HepG2 (cell line): Measurements from ENCODE around the gene LEMD2. TPM values are rescaled to one million over a fixed set of nuclear protein-coding genes. Genes with fewer than 3 reads are reported as not detected.

ENCODE experiments used
- GATAD1 ChIP-seq: IDR thresholded peaks from 2 replicates; pipeline ENCODE4 v1.6.1; 2016; ENCODE audit warnings: missing genetic modification reagents, missing compliant biosample characterization
- KDM4B ChIP-seq: sonication (generic); formaldehyde crosslinking; IDR thresholded peaks from 2 replicates; pipeline ENCODE4 v1.4.0; 2020; ENCODE audit warnings: missing genetic modification reagents
- KDM5B ChIP-seq: sonication (generic); formaldehyde crosslinking; IDR thresholded peaks from 2 replicates; pipeline ENCODE4 v1.4.0; 2020; ENCODE audit warnings: missing genetic modification reagents, mild to moderate bottlenecking, borderline replicate concordance
- KMT2B ChIP-seq: IDR thresholded peaks from 2 replicates; pipeline ENCODE4 v1.6.1; 2016; ENCODE audit warnings: missing genetic modification reagents, missing compliant biosample characterization
- MATR3 ChIP-seq: sonication (generic); formaldehyde crosslinking; IDR thresholded peaks from 2 replicates; pipeline ENCODE4 v1.4.0; 2020; ENCODE audit warnings: missing genetic modification reagents
- MZF1 ChIP-seq: sonication (generic); formaldehyde crosslinking; IDR thresholded peaks from 2 replicates; pipeline ENCODE4 v1.8.1; 2023; ENCODE audit warnings: mild to moderate bottlenecking, missing genetic modification reagents, borderline replicate concordance
- NFYB ChIP-seq: sonication (generic); formaldehyde crosslinking; IDR thresholded peaks from 2 replicates; pipeline ENCODE4 v1.4.0; 2020; ENCODE audit warnings: missing genetic modification reagents
- PITX1 ChIP-seq: sonication (generic); formaldehyde crosslinking; IDR thresholded peaks from 2 replicates; pipeline ENCODE4 v1.5.1; 2020; ENCODE audit warnings: mild to moderate bottlenecking, missing genetic modification reagents
- ZNF501 ChIP-seq: sonication (generic); formaldehyde crosslinking; IDR thresholded peaks from 2 replicates; pipeline ENCODE4 v1.5.1; 2020; ENCODE audit warnings: mild to moderate bottlenecking, moderate library complexity, missing genetic modification reagents
- ZNF556 ChIP-seq: sonication (generic); formaldehyde crosslinking; IDR thresholded peaks from 2 replicates; pipeline ENCODE4 v1.4.0; 2020; ENCODE audit warnings: mild to moderate bottlenecking, missing genetic modification reagents, borderline replicate concordance
- ZNF724P ChIP-seq: sonication (generic); formaldehyde crosslinking; IDR thresholded peaks from 2 replicates; pipeline ENCODE4 v1.8.0; 2022; ENCODE audit warnings: missing genetic modification reagents, borderline replicate concordance
- ZNF782 ChIP-seq: sonication (generic); formaldehyde crosslinking; IDR thresholded peaks from 2 replicates; pipeline ENCODE4 v1.4.0; 2020; ENCODE audit warnings: missing genetic modification reagents, mild to moderate bottlenecking, borderline replicate concordance
- polyA plus RNA-seq, 8 experiments: library from polyadenylated mRNA; depleted of rRNA in 3 of 8; stranded (reverse) in 7 of 8; unstranded in 1 of 8; fragments of >200 nt; fragmentation: Illumina TruSeq in 4 of 8; extraction: Trizol in 4 of 8; gene quantifications; 2 replicates each; pipeline versions ENCODE4 v1.2.1 to v1.2.3, GENCODE V29; 2011 to 2016; ENCODE audit warnings: low read depth in 4 of 8, missing spikeins in 1 of 8, mixed read lengths in 1 of 8; ENCODE audit not compliant: insufficient read depth in 1 of 8
- total RNA-seq, 5 experiments: library from RNA; depleted of rRNA; stranded (reverse); fragments of >200 nt; fragmentation: Illumina TruSeq; extraction: Trizol; gene quantifications; 2 replicates each; pipeline ENCODE4 v1.2.3, GENCODE V29; 2016; ENCODE audit warnings: low read depth in 1 of 5
- TF ChIP-seq, protein P1 (sequence below): sonication (generic); formaldehyde crosslinking; conservative IDR thresholded peaks from 2 replicates; pipeline ENCODE4 v1.8.0; 2022; ENCODE audit warnings: missing genetic modification reagents
- TF ChIP-seq, protein P2 (sequence below): sonication (generic); formaldehyde crosslinking; conservative IDR thresholded peaks from 2 replicates; pipeline ENCODE4 v1.4.0; 2020; ENCODE audit warnings: mild to moderate bottlenecking, missing genetic modification reagents, moderate library complexity
- TF ChIP-seq, protein P3 (sequence below): sonication (generic); formaldehyde crosslinking; IDR thresholded peaks from 2 replicates; pipeline ENCODE4 v1.4.0; 2020; ENCODE audit warnings: missing genetic modification reagents, mild to moderate bottlenecking, borderline replicate concordance
- TF ChIP-seq, protein P4 (sequence below): IDR thresholded peaks from 2 replicates; pipeline ENCODE4 v1.6.1; 2016
- TF ChIP-seq, protein P5 (sequence below): sonication (generic); formaldehyde crosslinking; IDR thresholded peaks from 2 replicates; pipeline ENCODE4 v1.4.0; 2020; ENCODE audit warnings: missing genetic modification reagents

LEMD2 gene
- total and polyA plus RNA-seq, 2 of the 13 experiments (the other 11 are each of a cell fraction or from before 2014, with no cell fraction given): 45.2 to 62.9 TPM

DNA sequence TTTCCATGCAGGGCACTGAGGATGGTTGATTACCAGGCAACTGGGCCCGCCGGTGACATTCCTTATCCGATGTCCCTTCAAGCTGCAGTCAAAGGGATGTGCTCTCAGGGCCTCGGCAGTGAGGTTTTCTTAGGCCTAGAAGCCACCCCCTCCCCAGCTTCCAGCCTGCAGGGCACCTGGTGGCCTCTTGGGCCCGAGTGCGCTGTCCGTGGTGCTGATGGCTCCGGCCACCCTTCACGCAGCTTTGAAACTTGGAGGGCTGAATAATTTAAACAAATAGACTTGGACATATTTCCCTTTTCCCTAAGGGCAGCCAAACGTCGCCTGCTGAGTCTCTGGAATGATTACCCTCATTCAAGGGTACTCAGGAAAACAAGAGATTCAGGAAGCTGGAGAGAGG lies 23.7 kb upstream of the LEMD2 start (continued):
- TF ChIP-seq, protein P1, sequence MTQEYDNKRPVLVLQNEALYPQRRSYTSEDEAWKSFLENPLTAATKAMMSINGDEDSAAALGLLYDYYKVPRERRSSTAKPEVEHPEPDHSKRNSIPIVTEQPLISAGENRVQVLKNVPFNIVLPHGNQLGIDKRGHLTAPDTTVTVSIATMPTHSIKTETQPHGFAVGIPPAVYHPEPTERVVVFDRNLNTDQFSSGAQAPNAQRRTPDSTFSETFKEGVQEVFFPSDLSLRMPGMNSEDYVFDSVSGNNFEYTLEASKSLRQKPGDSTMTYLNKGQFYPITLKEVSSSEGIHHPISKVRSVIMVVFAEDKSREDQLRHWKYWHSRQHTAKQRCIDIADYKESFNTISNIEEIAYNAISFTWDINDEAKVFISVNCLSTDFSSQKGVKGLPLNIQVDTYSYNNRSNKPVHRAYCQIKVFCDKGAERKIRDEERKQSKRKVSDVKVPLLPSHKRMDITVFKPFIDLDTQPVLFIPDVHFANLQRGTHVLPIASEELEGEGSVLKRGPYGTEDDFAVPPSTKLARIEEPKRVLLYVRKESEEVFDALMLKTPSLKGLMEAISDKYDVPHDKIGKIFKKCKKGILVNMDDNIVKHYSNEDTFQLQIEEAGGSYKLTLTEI: no peak
- TF ChIP-seq GATAD1 (CRISPR knock-in tag) (peak; percentile 73), MZF1 (CRISPR knock-in tag) (no peak), KMT2B (CRISPR knock-in tag) (peak; percentile 78; the same call in 1 of the 2 replicates), ZNF724P (CRISPR knock-in tag) (peak; percentile 70; the same call in 1 of the 2 replicates), ZNF501 (peak; percentile 69), PITX1 (peak; percentile 36; the same call in 1 of the 2 replicates), NFYB (CRISPR knock-in tag) (peak; percentile 40; the same call in 1 of the 2 replicates), MATR3 (CRISPR knock-in tag) (no peak), KDM5B (peak; percentile 87; the same call in 1 of the 2 replicates), ZNF556 (CRISPR knock-in tag) (0 out of 2 replicates have a peak, but pooled peaks have one; percentile 50), ZNF782 (CRISPR knock-in tag) (peak; percentile 85; the same call in 1 of the 2 replicates), KDM4B (CRISPR knock-in tag) (peak; percentile 91)
- TF ChIP-seq, protein P2, sequence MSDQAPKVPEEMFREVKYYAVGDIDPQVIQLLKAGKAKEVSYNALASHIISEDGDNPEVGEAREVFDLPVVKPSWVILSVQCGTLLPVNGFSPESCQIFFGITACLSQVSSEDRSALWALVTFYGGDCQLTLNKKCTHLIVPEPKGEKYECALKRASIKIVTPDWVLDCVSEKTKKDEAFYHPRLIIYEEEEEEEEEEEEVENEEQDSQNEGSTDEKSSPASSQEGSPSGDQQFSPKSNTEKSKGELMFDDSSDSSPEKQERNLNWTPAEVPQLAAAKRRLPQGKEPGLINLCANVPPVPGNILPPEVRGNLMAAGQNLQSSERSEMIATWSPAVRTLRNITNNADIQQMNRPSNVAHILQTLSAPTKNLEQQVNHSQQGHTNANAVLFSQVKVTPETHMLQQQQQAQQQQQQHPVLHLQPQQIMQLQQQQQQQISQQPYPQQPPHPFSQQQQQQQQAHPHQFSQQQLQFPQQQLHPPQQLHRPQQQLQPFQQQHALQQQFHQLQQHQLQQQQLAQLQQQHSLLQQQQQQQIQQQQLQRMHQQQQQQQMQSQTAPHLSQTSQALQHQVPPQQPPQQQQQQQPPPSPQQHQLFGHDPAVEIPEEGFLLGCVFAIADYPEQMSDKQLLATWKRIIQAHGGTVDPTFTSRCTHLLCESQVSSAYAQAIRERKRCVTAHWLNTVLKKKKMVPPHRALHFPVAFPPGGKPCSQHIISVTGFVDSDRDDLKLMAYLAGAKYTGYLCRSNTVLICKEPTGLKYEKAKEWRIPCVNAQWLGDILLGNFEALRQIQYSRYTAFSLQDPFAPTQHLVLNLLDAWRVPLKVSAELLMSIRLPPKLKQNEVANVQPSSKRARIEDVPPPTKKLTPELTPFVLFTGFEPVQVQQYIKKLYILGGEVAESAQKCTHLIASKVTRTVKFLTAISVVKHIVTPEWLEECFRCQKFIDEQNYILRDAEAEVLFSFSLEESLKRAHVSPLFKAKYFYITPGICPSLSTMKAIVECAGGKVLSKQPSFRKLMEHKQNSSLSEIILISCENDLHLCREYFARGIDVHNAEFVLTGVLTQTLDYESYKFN (CRISPR knock-in tag): no peak; the same call in 1 of the 2 replicates
- TF ChIP-seq, protein P3, sequence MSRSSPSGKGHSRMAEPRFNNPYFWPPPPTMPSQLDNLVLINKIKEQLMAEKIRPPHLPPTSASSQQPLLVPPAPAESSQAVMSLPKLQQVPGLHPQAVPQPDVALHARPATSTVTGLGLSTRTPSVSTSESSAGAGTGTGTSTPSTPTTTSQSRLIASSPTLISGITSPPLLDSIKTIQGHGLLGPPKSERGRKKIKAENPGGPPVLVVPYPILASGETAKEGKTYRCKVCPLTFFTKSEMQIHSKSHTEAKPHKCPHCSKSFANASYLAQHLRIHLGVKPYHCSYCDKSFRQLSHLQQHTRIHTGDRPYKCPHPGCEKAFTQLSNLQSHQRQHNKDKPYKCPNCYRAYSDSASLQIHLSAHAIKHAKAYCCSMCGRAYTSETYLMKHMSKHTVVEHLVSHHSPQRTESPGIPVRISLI (CRISPR knock-in tag): no peak
- TF ChIP-seq, protein P4, sequence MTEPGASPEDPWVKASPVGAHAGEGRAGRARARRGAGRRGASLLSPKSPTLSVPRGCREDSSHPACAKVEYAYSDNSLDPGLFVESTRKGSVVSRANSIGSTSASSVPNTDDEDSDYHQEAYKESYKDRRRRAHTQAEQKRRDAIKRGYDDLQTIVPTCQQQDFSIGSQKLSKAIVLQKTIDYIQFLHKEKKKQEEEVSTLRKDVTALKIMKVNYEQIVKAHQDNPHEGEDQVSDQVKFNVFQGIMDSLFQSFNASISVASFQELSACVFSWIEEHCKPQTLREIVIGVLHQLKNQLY (CRISPR knock-in tag): no peak
- TF ChIP-seq, protein P5, sequence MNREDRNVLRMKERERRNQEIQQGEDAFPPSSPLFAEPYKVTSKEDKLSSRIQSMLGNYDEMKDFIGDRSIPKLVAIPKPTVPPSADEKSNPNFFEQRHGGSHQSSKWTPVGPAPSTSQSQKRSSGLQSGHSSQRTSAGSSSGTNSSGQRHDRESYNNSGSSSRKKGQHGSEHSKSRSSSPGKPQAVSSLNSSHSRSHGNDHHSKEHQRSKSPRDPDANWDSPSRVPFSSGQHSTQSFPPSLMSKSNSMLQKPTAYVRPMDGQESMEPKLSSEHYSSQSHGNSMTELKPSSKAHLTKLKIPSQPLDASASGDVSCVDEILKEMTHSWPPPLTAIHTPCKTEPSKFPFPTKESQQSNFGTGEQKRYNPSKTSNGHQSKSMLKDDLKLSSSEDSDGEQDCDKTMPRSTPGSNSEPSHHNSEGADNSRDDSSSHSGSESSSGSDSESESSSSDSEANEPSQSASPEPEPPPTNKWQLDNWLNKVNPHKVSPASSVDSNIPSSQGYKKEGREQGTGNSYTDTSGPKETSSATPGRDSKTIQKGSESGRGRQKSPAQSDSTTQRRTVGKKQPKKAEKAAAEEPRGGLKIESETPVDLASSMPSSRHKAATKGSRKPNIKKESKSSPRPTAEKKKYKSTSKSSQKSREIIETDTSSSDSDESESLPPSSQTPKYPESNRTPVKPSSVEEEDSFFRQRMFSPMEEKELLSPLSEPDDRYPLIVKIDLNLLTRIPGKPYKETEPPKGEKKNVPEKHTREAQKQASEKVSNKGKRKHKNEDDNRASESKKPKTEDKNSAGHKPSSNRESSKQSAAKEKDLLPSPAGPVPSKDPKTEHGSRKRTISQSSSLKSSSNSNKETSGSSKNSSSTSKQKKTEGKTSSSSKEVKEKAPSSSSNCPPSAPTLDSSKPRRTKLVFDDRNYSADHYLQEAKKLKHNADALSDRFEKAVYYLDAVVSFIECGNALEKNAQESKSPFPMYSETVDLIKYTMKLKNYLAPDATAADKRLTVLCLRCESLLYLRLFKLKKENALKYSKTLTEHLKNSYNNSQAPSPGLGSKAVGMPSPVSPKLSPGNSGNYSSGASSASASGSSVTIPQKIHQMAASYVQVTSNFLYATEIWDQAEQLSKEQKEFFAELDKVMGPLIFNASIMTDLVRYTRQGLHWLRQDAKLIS (CRISPR knock-in tag): no peak
